SU-DHL-6 (cell line): ENCODE results near the gene SAMD4B.

Source experiments
- H2AFZ ChIP-seq: fragments of 200-600 bp; sonication (generic); 2 replicates; pipeline ENCODE4 v1.6.1; 2014; ENCODE audit warnings: low read depth, mild to moderate bottlenecking, moderate library complexity, mixed read lengths, antibody characterized with exemption, low read length; ENCODE audit not compliant: severe bottlenecking
- H3F3A ChIP-seq: fragments of 200-600 bp; shearing (Covaris generic); 2 replicates; pipeline ENCODE4 v1.6.0; 2016; ENCODE audit warnings: antibody characterized with exemption, mild to moderate bottlenecking; ENCODE audit not compliant: insufficient read depth
- H3K27ac ChIP-seq: fragments of 200-600 bp; sonication (generic); 2 replicates; pipeline ENCODE4 v1.5.1; 2016; ENCODE audit warnings: low read depth, mild to moderate bottlenecking, low read length, moderate library complexity, mixed read lengths
- H3K27me3 ChIP-seq: fragments of 200-600 bp; sonication (generic), shearing (Covaris generic); 2 replicates; pipeline ENCODE4 v1.6.0; 2014; ENCODE audit warnings: mild to moderate bottlenecking, low read length
- H3K36me3 ChIP-seq: fragments of 200-600 bp; sonication (generic); 2 replicates; pipeline ENCODE4 v1.6.1; 2014; ENCODE audit warnings: mild to moderate bottlenecking, low read length, mixed read lengths
- H3K4me2 ChIP-seq: fragments of 300-600, 200-600 bp; shearing (Covaris generic), sonication (generic); 2 replicates; pipeline ENCODE4 v1.6.0; 2014; ENCODE audit warnings: low read length, low read depth, mild to moderate bottlenecking; ENCODE audit not compliant: poor library complexity, severe bottlenecking
- H3K4me3 ChIP-seq: fragments of 200-600 bp; sonication (generic); 2 replicates; pipeline ENCODE4 v1.5.1; 2014; ENCODE audit warnings: antibody characterized with exemption, low read length, mild to moderate bottlenecking, mixed read lengths; ENCODE audit not compliant: insufficient read depth, poor library complexity, severe bottlenecking
- H3K79me2 ChIP-seq: fragments of 200-600 bp; sonication (generic); 2 replicates; pipeline ENCODE4 v1.6.1; 2014; ENCODE audit warnings: mild to moderate bottlenecking, low read length, moderate library complexity; ENCODE audit not compliant: insufficient read depth
- H3K9ac ChIP-seq: fragments of 200-600 bp; sonication (generic); 2 replicates; pipeline ENCODE4 v1.7.0; 2014; ENCODE audit warnings: mild to moderate bottlenecking, low read length
- H3K9me2 ChIP-seq: fragments of 200-600 bp; sonication (generic); replicated peaks from 2 replicates; pipeline ENCODE4 v1.6.1; 2014; ENCODE audit warnings: low read length; ENCODE audit not compliant: insufficient read depth
- H3K9me3 ChIP-seq: fragments of 200-600 bp; sonication (generic); 2 replicates; pipeline ENCODE4 v1.6.1; 2014; ENCODE audit warnings: low read length, mixed read lengths; ENCODE audit not compliant: insufficient read depth
- H4K20me1 ChIP-seq: fragments of 200-600 bp; sonication (generic); 2 replicates; pipeline ENCODE4 v1.6.1; 2014; ENCODE audit warnings: low read depth, mild to moderate bottlenecking, antibody characterized with exemption, low read length, moderate library complexity, mixed read lengths
- CTCF ChIP-seq: fragments of 200-600 bp; sonication (generic); IDR thresholded peaks from one replicate; pipeline ENCODE4 v1.5.1; 2017; ENCODE audit warnings: antibody characterized with exemption, mild to moderate bottlenecking, low read length, moderate library complexity; ENCODE audit not compliant: insufficient read depth, poor library complexity, severe bottlenecking
- EZH2phosphoT487 ChIP-seq: fragments of 200-600 bp; sonication (generic), shearing (Covaris generic); conservative IDR thresholded peaks from 2 replicates; pipeline ENCODE4 v1.6.1; 2018; ENCODE audit warnings: mild to moderate bottlenecking, antibody characterized with exemption, low read length, moderate library complexity, mixed read lengths

SAMD4B gene

GRCh38 chr19:39362682-39363657 lies 20.7 kb downstream of the SAMD4B start:
- no peaks in the 10 kb centered on the region for H3F3A ChIP-seq
- TF ChIP-seq CTCF (no peak), EZH2phosphoT487 (no peak)
- no peak overlapping the region for H3K9ac ChIP-seq
- peaks cover 4% of the 10 kb centered on the region; the same call in 1 of the 2 replicates for H3K36me3 ChIP-seq
- H2AFZ ChIP-seq: no peak overlapping the region
- H4K20me1 ChIP-seq: no peaks in the 10 kb centered on the region
- H3K27me3 ChIP-seq: no peaks in the 10 kb centered on the region
- no peaks in the 10 kb centered on the region for H3K9me3 ChIP-seq
- H3K4me2 ChIP-seq: no peak overlapping the region
- H3K27ac ChIP-seq: no peak overlapping the region
- H3K9me2 ChIP-seq: no peaks in the 10 kb centered on the region
- no peak overlapping the region for H3K4me3 ChIP-seq
- no peaks in the 10 kb centered on the region for H3K79me2 ChIP-seq

- Histone ChIP-seq H3K27ac (no peak overlapping the region), H3K27me3 (no peaks in the 10 kb centered on the region), H2AFZ (no peak overlapping the region), H3K9ac (no peak overlapping the region), H3K9me2 (no peaks in the 10 kb centered on the region), H3K4me3 (no peak overlapping the region), H3F3A (no peaks in the 10 kb centered on the region), H3K36me3 (peaks cover 4% of the 10 kb centered on the region; the same call in 1 of the 2 replicates), H3K79me2 (no peaks in the 10 kb centered on the region), H3K4me2 (no peak overlapping the region), H4K20me1 (no peaks in the 10 kb centered on the region), H3K9me3 (no peaks in the 10 kb centered on the region)
- TF ChIP-seq EZH2phosphoT487 (no peak), CTCF (no peak)
These were observed 21.8 kb downstream of the SAMD4B start for GRCh38 chr19:39363901-39364457.

GRCh38 chr19:39365531-39365930 lies 23.3 kb downstream of the SAMD4B start:
- Histone ChIP-seq H3K27ac (no peak overlapping the region), H3K4me3 (no peak overlapping the region), H4K20me1 (no peaks in the 10 kb centered on the region), H2AFZ (no peak overlapping the region), H3F3A (no peaks in the 10 kb centered on the region), H3K9ac (no peak overlapping the region), H3K36me3 (no peaks in the 10 kb centered on the region), H3K27me3 (no peaks in the 10 kb centered on the region), H3K9me3 (no peaks in the 10 kb centered on the region), H3K4me2 (no peak overlapping the region), H3K79me2 (no peaks in the 10 kb centered on the region), H3K9me2 (no peaks in the 10 kb centered on the region)
- TF ChIP-seq EZH2phosphoT487 (no peak), CTCF (no peak)
